DMS153 treated with DMSO at 0.1 percent for 48 hours (cell line): ENCODE measurements around the gene PHC2.

Experiments used
- DNase-seq: peaks from one replicate; lab custom pipeline; 2025; ENCODE audit not compliant: unreplicated experiment; lab: John Stamatoyannopoulos, UW

PHC2 gene

GRCh38 chr1:33425900-33426299, 5.0 kb downstream of the PHC2 start:
- no peak for DNase-seq

GRCh38 chr1:33424610-33425009, 6.3 kb downstream of the PHC2 start:
- DNase-seq, result no peak

DNA sequence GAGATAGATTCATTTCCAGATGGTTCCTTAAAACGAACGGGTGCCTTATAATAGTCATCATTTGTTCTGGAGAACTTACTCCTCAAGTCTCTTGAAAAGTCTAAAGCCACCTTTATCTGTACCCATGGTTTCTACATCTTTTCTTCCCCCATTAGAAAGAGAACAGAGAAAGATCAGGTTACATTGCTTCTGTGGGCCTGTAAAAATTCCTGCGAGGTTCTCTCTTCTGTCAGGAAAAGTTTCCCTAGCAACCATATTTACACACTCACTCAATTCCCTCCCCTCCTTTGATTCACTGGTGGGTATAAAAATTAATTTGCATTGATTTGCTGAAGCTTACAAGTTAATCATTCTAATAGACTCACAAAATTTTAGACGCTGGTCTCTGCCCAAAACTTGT, 6.7 kb downstream of the PHC2 start:
- DNase-seq, result no peak

DNA sequence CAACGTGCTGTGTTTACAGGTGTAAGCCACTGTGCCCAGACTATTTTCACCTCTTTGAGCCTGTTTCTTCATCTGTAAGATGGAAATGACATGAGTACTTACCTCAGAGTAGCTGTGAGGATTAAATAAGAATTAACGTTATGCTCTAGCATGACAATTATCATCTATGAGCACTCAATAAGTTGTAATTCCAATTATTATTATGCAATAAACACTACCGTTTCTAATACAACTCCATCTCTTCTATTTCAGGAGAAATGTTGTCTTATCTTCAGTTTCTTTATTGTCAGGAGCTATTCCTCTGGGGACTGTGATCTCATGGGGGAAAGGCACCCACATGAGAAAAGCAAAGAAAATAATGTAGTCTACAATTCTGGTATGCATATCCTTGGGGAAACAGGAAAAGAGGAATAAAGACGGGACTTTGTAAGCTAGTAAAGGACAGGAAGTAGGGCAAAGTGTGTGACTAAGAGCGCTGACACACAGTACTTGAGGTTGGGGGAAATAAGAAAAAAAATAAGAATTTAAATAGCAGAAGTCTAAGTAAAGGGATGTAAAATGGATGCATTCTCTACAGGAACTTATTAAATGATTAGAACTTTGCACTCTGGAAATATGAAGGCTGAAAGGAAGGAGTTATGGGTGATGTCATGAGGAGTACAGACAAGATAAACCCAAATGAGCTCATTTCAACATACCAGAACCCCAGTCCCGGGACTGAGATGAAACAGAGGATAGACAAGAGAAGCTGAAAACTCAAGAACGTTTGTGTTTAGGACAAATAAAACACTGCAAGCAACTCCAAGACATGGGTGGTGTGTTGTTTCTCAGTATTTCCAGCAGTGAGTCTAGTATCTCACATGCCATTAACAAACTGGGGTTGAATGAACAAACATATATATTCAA, 9.8 kb downstream of the PHC2 start:
- DNase-seq, result no peak

- no peak for DNase-seq
These were observed 12.1 kb downstream of the PHC2 start for GRCh38 chr1:33418811-33419210.

DNA sequence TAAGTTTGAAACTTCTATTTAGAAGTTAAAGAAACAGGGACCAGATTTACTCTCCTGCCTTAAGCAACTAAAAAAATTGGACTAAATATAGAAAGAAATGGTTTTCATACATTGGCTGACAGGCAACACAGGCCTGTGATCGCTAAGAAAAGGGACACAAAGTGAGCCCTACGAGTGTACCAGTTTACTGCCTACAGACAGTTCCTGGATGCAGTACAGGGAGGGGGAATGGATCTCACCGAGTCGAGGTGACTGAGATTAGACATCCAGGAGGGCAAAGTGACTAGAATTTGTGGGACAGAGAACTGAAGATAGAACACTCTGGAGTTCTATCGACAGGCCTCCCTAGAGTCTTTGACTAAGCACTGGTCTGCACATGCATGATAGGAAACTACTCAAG, 16.0 kb downstream of the PHC2 start:
- DNase-seq, result no peak

DNA sequence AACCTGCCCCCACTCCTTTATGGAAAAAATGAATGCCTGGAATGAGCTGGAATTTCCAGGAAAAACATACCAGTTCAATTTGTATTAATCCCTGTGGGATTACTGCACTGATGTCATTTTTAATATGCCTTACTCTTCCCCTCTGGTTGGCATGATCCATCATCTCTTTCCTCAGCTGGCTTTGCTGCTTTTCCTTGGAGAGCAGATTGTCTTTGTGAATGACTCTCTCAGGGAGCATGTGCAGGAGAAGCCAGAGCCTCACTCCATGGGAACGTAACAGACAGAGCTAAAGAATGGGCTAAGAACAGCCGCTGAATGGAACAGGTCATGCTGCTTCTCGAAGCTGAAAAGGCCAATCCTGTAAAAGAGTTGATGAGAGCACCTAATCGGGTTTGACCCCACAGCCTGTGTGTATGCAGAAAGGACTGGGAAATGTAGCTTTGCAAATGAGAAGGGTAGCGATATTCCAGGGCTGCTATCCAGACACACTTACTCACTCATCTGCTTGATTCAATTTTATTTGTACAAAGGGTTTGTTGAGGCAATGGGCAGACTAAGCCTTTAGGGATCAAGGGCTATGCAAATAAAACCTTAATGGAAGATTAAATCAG, 20.7 kb downstream of the PHC2 start:
- peak; percentile 37 for DNase-seq

DNA sequence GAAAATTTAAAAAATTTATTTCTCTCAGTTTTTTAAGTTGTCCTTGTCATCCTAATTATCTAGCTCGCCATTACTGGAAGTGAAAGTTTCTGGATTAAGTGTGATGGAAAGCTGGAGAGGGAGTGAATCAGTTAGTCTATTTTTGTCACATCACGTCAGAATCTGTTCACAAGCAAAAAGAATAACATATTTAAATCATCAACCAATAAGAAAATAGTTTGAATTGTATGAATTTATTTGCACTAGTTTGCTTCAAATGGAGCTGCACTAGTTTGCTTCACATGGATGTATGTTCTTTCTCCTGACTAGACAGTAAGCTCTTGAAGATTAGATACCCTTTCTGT, 22.8 kb downstream of the PHC2 start:
- no peak for DNase-seq

DNA sequence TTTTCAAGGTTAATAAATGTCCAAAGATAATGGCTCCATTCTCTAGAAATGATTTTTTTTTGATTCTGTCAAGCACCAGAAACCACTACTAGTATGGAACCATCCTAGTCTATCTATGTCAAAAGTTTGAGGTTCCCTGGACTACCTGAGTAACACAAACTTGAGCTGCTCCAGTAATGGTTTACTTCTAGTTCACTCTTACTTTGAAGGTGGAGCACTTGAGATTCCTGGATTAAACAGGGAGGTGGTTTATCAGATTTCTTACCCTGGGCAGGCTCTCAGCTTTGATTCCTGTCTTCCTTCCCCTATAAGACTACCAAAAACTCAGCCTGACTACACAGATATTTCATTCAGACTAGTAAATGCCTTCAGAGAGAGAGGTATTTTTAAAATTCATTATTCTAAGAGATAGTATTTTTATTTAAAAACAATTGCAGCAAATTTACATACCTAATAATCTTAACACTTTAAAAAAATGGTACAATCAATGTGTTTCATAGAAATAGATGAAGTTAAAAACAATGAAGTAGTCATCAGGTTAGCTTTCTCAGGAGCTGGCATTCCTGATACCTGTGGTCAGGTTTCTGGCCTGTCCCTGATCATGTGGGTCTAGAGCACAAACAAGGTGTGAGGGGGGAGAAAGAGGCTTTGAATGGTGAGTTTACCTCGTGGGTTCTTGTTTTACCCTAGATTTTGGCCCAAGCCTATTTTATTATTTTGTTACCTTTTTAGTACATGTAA, 23.4 kb downstream of the PHC2 start:
- DNase-seq, result no peak

DNA sequence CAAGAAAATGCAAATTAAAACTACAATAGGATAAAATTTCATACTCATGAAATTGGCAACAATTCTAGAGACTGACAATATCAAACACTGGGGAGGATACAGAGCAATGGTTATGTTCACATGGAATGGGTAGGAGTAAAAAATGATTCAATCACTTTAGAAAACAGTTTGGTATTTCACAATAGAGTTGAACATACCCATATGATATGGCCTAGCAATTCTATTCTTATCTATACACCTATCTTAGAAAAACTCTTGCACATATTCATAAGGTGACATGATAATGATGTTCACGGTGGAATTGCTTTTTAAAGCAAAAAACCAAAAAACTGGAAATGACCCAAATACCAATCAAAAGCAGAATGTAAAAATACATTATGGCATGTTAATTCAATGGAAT, 28.7 kb downstream of the PHC2 start:
- no peak for DNase-seq

DNA sequence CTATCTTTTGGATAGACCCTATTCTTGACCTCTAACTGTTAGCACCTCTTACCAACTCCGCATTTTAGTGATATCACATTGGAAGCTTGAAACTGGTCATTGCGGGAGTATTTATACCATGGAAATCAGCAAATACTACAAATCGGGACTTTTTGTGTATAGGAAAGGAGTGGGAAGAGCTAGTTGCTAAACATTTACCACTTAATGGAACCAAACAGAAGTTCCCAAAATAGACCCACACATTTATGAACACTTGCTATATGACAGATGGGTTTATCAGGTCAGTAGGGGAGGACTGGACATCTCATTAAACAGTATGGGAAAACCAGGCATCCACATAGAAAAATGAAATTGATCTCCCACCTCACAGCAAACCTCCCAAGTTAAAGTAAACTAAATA, 29.4 kb downstream of the PHC2 start:
- no peak for DNase-seq

DNA sequence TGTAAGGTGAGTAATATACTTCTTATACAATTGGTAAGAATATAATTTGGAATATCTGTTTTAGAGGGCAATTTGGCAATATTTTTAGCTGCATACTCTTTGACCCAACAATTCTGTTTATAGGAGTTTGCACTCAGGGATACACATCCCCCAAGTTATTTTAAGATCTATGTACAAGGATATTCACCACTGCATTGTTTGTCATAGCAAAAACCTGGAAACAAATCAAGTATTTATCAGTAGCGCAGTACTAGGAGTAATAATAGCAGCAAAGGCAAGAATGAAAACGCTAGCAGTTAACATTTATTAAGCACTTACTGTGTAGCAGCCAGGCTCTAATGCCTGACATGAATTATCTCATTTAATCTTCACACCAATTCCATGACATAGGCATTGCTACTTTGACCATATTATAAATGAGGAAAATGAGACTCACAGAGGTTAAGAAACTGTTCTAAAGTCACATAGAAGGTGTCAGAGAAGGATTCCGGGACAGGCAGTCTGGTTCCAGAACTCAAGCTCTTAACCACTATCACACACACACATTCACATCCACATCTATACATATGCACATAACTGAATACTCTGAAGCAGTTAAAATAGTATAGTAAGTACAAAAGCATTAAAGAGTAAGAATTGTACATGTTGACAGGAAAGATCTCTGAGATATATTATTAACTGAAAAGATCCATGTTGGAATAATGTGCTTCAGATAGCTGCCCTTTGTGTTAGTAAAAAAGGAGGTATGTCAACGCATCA, 30.6 kb downstream of the PHC2 start:
- no peak for DNase-seq

- DNase-seq, result no peak
These were observed 31.5 kb downstream of the PHC2 start for GRCh38 chr1:33399375-33399774.

GRCh38 chr1:33397994-33398393, 32.9 kb downstream of the PHC2 start:
- no peak for DNase-seq

- no peak for DNase-seq
These were observed 33.8 kb downstream of the PHC2 start for GRCh38 chr1:33397125-33397506.

GRCh38 chr1:33396188-33397124, 34.4 kb downstream of the PHC2 start:
- DNase-seq, result no peak

- DNase-seq, result no peak
These were observed 36.1 kb downstream of the PHC2 start for GRCh38 chr1:33394770-33395169.

GRCh38 chr1:33393991-33394390, 36.9 kb downstream of the PHC2 start:
- no peak for DNase-seq

- DNase-seq, result no peak
These were observed 37.4 kb downstream of the PHC2 start for GRCh38 chr1:33393524-33393923.

GRCh38 chr1:33392639-33393038, 38.3 kb downstream of the PHC2 start:
- no peak for DNase-seq
